Mucosa of rectum (tissue), 2 donors: ENCODE results near the gene ATRIP.
A peak's percentile ranks its signal among the peaks of the same experiment; 100 is the strongest.
"Not testable (repeated sequence)": the region's sequence is repeated elsewhere in the genome, so short reads cannot be mapped to it uniquely, and the experiment has no call there.

Source experiments
- H3K27ac ChIP-seq, 2 donors: one replicate each; pipeline ENCODE4 v1.7.0; 2013; ENCODE audit warnings: inconsistent platforms in 2 of 2, low read depth in 2 of 2, low read length in 2 of 2
- H3K27me3 ChIP-seq, 2 donors: one replicate each; pipeline ENCODE4 v1.7.0; 2013; ENCODE audit warnings: low read length in 2 of 2; ENCODE audit not compliant: control insufficient read depth in 2 of 2, insufficient read depth in 2 of 2
- H3K36me3 ChIP-seq, 2 donors: one replicate each; pipeline ENCODE4 v1.7.0; 2013; ENCODE audit warnings: low read length in 2 of 2; ENCODE audit not compliant: control insufficient read depth in 2 of 2, insufficient read depth in 2 of 2
- H3K4me1 ChIP-seq, 2 donors: one replicate each; pipeline ENCODE4 v1.7.0; 2013; ENCODE audit warnings: low read length in 2 of 2, mild to moderate bottlenecking in 1 of 2; ENCODE audit not compliant: control insufficient read depth in 2 of 2, insufficient read depth in 2 of 2
- H3K4me3 ChIP-seq, 2 donors: one replicate each; pipeline ENCODE4 v1.7.0; 2013; ENCODE audit warnings: low read length in 2 of 2
- H3K9ac ChIP-seq, 2 donors: one replicate each; pipeline ENCODE4 v1.7.0; 2013; ENCODE audit warnings: low read length in 2 of 2, low read depth in 1 of 2, mild to moderate bottlenecking in 1 of 2
- H3K9me3 ChIP-seq, 2 donors: one replicate each; pipeline ENCODE4 v1.7.0; 2013; ENCODE audit warnings: low read length in 2 of 2; ENCODE audit not compliant: control insufficient read depth in 2 of 2
- donor health status: healthy.
- donor health status: Normal muscosa, but diverticular disease.

ATRIP gene

DNA sequence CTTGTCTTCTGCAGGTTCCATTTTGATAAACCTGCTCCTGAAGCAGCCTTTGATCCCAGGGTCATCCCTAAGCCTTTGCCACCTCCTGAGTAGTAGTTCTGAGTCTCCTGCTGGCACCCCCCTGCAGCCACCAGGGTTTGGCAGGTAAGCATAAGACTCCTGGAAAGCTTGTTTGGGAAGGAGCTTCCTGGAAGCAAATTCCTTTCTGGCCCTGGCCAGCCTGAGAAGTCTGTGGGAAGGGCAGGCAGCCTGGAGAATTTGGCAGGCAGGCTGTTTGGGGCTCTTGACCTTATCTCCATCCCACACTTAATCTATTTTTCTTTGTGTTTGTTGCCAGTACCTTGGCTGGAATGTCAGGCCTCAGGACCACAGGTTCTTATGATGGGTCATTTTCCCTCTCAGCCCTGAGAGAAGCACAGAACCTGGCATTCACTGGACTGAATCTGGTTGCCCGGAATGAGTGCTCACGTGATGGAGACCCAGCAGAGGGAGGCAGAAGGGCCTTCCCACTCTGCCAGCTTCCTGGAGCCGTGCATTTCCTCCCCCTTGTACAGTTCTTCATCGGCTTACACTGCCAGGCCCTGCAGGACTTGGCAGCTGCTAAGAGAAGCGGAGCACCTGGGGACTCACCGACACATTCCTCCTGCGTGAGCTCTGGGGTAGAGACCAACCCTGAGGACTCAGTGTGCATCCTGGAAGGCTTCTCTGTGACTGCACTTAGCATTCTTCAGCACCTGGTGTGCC lies 13.4 kb downstream of the ATRIP start:
- Histone ChIP-seq H3K9me3 (no peaks in the 10 kb centered on the region), H3K36me3 (peaks cover 27 to 46% of the 10 kb centered on the region in 2 donors)

GRCh38 chr3:48460517-48460902 lies 14.0 kb downstream of the ATRIP start:
- Histone ChIP-seq H3K27ac (no peak overlapping the region), H3K4me3 (no peak overlapping the region), H3K27me3 (no peaks in the 10 kb centered on the region), H3K36me3 (peaks cover 27 to 46% of the 10 kb centered on the region in 2 donors), H3K9ac (no peak overlapping the region), H3K9me3 (no peaks in the 10 kb centered on the region), H3K4me1 (peaks cover 7 to 9% of the 10 kb centered on the region in 2 donors)

More for the DNA sequence above, 13.4 kb downstream of the ATRIP start:
- Histone ChIP-seq H3K9ac (no peak overlapping the region), H3K4me1 (peaks cover 2 to 4% of the 10 kb centered on the region in 2 donors), H3K4me3 (no peak overlapping the region), H3K27ac (no peak overlapping the region), H3K27me3 (no peaks in the 10 kb centered on the region)

- Histone ChIP-seq H3K4me1 (peaks cover 15 to 21% of the 10 kb centered on the region in 2 donors), H3K36me3 (peaks cover 27 to 41% of the 10 kb centered on the region in 2 donors)
- not testable (repeated sequence) for H3K4me3 ChIP-seq, H3K9me3 ChIP-seq, H3K27ac ChIP-seq, H3K27me3 ChIP-seq, H3K9ac ChIP-seq
These were observed 15.2 kb downstream of the ATRIP start for GRCh38 chr3:48461767-48462166.

GRCh38 chr3:48463703-48464102 lies 17.2 kb downstream of the ATRIP start:
- Histone ChIP-seq H3K9me3 (no peaks in the 10 kb centered on the region), H3K36me3 (peaks cover 36 to 50% of the 10 kb centered on the region in 2 donors), H3K27me3 (no peaks in the 10 kb centered on the region), H3K27ac (peak overlapping the region in 1 of 2 donors; percentile 100), H3K9ac (no peak overlapping the region), H3K4me3 (no peak overlapping the region), H3K4me1 (peaks cover 33 to 40% of the 10 kb centered on the region in 2 donors)

- peaks cover 36 to 51% of the 10 kb centered on the region in 2 donors for H3K36me3 ChIP-seq
- peak overlapping the region in 1 of 2 donors; percentile 86 for H3K4me3 ChIP-seq
- peak overlapping the region; percentile 100 for H3K27ac ChIP-seq
- H3K9me3 ChIP-seq: no peaks in the 10 kb centered on the region
- H3K27me3 ChIP-seq: no peaks in the 10 kb centered on the region
- peak overlapping the region; percentile 91 to 92 for H3K9ac ChIP-seq
- peaks cover 42 to 45% of the 10 kb centered on the region in 2 donors for H3K4me1 ChIP-seq
These were observed 18.2 kb downstream of the ATRIP start for GRCh38 chr3:48464713-48465221.

GRCh38 chr3:48465237-48465530 lies 18.6 kb downstream of the ATRIP start:
- H3K4me3 ChIP-seq: peak overlapping the region in 1 of 2 donors; percentile 86
- no peaks in the 10 kb centered on the region for H3K9me3 ChIP-seq
- H3K36me3 ChIP-seq: peaks cover 32 to 51% of the 10 kb centered on the region in 2 donors
- no peaks in the 10 kb centered on the region for H3K27me3 ChIP-seq
- peak overlapping the region; percentile 91 to 92 for H3K9ac ChIP-seq
- H3K4me1 ChIP-seq: peaks cover 45% of the 10 kb centered on the region in 2 donors
- H3K27ac ChIP-seq: peak overlapping the region; percentile 100

DNA sequence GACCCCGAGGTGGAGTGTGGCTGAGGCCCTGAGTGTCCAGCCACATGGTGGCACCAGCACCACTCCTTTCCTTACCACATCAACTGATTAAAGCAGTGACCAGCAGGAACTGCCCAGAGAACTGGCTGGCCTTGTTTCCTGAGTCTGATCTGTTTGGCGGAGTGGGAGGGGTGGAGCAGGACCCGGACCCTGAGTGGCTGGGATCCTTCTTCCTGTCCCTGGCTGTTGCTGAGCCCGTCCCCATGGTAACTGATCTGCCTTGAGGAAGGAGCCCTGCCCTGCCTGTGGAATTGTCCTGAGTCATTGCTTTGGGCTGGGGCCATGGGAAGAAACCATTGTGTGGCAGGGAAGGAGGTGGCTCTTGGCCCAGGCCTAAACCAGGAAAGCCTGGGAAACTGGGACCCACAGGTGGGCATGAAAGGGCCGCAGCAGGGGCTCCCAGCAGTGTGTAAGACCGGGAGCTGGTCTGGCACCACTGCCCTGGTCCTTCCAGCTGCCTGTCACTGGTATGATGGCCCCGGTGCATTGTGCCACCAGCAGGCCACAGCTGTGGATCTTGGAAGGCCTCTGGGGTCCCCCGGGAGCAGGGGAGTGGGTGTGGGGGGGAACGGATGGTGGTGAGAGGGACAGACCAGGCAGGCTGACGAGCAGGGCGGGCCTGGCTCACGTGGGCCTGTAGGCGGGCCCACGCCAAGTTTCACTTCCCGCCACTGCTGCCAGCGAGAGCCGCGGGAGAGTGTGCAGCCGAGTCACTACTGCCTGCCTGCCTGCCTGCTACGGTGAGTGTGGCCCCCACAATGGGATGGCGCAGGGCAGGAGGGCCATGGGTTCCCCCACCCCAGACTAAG lies 19.2 kb downstream of the ATRIP start:
- Histone ChIP-seq H3K36me3 (peaks cover 26 to 46% of the 10 kb centered on the region in 2 donors), H3K4me1 (peaks cover 45 to 48% of the 10 kb centered on the region in 2 donors), H3K9ac (peak overlapping the region; percentile 91 to 92)

DNA sequence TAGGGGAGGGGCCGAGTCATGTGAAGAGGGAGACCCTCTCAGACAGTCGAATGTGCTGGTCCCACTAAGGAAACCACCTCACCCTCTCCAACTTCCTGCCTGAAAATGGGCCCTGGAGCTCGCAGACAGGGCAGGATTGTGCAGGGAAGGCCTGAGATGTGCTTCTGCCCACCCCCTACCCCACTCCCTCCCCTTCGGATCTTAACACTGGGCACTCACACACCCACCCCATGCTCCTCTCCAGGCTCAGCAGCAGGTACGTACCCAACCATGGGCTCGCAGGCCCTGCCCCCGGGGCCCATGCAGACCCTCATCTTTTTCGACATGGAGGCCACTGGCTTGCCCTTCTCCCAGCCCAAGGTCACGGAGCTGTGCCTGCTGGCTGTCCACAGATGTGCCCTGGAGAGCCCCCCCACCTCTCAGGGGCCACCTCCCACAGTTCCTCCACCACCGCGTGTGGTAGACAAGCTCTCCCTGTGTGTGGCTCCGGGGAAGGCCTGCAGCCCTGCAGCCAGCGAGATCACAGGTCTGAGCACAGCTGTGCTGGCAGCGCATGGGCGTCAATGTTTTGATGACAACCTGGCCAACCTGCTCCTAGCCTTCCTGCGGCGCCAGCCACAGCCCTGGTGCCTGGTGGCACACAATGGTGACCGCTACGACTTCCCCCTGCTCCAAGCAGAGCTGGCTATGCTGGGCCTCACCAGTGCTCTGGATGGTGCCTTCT lies 20.0 kb downstream of the ATRIP start:
- no peaks in the 10 kb centered on the region for H3K27me3 ChIP-seq
- H3K9ac ChIP-seq: peak overlapping the region; percentile 91 to 92
- peak overlapping the region; percentile 84 to 86 for H3K4me3 ChIP-seq
- H3K9me3 ChIP-seq: no peaks in the 10 kb centered on the region
- H3K36me3 ChIP-seq: peaks cover 22 to 39% of the 10 kb centered on the region in 2 donors
- peaks cover 45 to 49% of the 10 kb centered on the region in 2 donors for H3K4me1 ChIP-seq
- H3K27ac ChIP-seq: peak overlapping the region; percentile 100

More for the DNA sequence above, 19.2 kb downstream of the ATRIP start:
- peak overlapping the region; percentile 84 to 86 for H3K4me3 ChIP-seq
- H3K27ac ChIP-seq: peak overlapping the region; percentile 100
- H3K9me3 ChIP-seq: no peaks in the 10 kb centered on the region
- no peaks in the 10 kb centered on the region for H3K27me3 ChIP-seq

DNA sequence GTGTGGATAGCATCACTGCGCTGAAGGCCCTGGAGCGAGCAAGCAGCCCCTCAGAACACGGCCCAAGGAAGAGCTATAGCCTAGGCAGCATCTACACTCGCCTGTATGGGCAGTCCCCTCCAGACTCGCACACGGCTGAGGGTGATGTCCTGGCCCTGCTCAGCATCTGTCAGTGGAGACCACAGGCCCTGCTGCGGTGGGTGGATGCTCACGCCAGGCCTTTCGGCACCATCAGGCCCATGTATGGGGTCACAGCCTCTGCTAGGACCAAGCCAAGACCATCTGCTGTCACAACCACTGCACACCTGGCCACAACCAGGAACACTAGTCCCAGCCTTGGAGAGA lies 20.5 kb downstream of the ATRIP start:
- Histone ChIP-seq H3K9me3 (no peaks in the 10 kb centered on the region), H3K27me3 (no peaks in the 10 kb centered on the region), H3K9ac (peak overlapping the region; percentile 91 to 92), H3K27ac (peak overlapping the region; percentile 100), H3K4me3 (peak overlapping the region; percentile 84 to 86), H3K4me1 (peaks cover 48 to 55% of the 10 kb centered on the region in 2 donors), H3K36me3 (peaks cover 22 to 39% of the 10 kb centered on the region in 2 donors)
